ENCODE results near the gene C12orf76.

DNA sequence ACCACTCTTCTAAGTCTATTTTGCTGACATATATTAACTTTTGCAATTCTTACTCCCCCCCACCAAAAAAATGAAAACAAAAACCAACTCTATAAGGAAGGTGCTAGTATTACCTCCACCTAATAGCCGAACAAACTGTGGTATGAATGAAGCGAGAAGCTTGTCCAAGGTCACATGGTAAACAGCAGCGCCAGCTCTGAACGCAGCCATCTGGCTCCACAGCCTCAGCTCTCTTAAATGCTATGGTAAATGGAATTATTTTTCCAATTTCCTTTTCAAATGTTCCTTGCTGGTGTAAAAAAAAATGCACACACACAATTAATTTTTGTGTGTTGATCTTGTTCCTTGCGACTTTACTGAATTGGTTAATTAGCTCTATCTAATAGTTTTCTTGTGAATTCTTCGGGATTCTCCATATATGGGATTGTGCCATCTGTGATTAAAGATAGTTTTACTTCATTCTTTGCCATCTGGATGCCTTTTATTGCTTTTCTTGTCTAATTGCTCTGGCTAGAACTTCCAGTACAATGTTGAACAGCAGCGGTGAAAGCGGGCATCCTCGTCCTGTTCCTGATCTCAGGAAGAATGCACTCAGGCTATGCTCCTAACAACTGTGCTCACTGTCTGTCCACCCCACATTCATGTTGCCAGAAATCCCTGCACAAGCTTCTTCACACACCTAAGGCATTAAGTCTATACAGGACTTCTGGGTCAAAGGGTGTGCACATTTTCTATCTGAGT lies 10.7 kb upstream of the C12orf76 start:
- TF ChIP-seq, protein P1, sequence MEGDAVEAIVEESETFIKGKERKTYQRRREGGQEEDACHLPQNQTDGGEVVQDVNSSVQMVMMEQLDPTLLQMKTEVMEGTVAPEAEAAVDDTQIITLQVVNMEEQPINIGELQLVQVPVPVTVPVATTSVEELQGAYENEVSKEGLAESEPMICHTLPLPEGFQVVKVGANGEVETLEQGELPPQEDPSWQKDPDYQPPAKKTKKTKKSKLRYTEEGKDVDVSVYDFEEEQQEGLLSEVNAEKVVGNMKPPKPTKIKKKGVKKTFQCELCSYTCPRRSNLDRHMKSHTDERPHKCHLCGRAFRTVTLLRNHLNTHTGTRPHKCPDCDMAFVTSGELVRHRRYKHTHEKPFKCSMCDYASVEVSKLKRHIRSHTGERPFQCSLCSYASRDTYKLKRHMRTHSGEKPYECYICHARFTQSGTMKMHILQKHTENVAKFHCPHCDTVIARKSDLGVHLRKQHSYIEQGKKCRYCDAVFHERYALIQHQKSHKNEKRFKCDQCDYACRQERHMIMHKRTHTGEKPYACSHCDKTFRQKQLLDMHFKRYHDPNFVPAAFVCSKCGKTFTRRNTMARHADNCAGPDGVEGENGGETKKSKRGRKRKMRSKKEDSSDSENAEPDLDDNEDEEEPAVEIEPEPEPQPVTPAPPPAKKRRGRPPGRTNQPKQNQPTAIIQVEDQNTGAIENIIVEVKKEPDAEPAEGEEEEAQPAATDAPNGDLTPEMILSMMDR (IDR thresholded peaks at IDR 0.05): no peak
- no peak for TF ChIP-seq POLR2A (IDR thresholded peaks at IDR 0.05)
